ENCODE measurements around the gene DNAAF5. TPM values are rescaled to one million over a fixed set of nuclear protein-coding genes. Genes with fewer than 3 reads are reported as not detected.
A peak's percentile ranks its signal among the peaks of the same experiment; 100 is the strongest.

Gene DNAAF5
- total RNA-seq, 4 donors from 2014 or later: 26.7 to 34.4 (median 29.0) TPM

DNA sequence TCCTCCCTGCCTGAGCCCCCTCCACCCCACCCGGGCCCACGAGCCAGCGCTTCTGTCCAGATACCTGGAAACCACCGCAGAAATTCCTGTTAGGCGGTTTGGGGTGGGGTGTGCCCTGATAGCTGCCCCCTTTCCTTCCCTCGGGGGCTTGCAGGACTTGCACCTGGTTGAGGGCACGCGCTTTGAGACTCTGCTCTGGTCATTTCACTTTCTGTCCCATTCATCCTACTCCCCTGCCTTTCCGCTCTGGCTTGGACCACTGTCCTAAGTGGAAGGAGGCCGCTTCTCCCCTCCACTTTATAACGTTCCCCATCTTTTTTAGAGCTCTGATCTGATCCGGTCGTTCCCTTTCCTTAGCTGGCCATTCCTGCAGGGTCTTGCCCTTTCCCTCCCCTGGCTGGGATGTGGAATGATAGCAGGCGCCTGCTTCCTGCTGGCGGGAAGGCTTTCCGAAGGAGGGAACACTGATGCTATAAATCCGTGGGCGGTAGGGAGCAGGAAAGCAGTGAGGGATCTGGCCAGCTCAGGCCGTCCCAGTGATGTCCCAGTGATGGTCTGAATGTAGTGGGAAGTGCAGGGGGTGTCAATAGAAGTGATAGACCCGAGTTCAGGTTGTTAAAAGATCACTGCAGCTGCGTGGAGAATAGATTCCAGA, 1.4 kb downstream of the DNAAF5 start:
- no peak for TF ChIP-seq POLR2AphosphoS5 (IDR thresholded peaks at IDR 0.05)
- no peak for TF ChIP-seq EP300 (IDR thresholded peaks at IDR 0.05)
- TF ChIP-seq, protein P1, sequence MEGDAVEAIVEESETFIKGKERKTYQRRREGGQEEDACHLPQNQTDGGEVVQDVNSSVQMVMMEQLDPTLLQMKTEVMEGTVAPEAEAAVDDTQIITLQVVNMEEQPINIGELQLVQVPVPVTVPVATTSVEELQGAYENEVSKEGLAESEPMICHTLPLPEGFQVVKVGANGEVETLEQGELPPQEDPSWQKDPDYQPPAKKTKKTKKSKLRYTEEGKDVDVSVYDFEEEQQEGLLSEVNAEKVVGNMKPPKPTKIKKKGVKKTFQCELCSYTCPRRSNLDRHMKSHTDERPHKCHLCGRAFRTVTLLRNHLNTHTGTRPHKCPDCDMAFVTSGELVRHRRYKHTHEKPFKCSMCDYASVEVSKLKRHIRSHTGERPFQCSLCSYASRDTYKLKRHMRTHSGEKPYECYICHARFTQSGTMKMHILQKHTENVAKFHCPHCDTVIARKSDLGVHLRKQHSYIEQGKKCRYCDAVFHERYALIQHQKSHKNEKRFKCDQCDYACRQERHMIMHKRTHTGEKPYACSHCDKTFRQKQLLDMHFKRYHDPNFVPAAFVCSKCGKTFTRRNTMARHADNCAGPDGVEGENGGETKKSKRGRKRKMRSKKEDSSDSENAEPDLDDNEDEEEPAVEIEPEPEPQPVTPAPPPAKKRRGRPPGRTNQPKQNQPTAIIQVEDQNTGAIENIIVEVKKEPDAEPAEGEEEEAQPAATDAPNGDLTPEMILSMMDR (IDR thresholded peaks at IDR 0.05): no peak
- TF ChIP-seq POLR2A (IDR thresholded peaks at IDR 0.05): no peak
- 34% methylated on average over 21 of the region's 21 CpGs for WGBS
- Histone ChIP-seq H3K9me3 (no peaks in the 10 kb centered on the region), H3K36me3 (peaks cover 28% of the 10 kb centered on the region), H3K4me1 (peaks cover 32% of the 10 kb centered on the region), H3K4me3 (peak overlapping the region; percentile 69), H3K27ac (no peak overlapping the region), H3K27me3 (no peaks in the 10 kb centered on the region)
- peak in 1 of 2 donors; percentile 58 for DNase-seq (ENCODE audit: low spot score in 2 of 2)

DNA sequence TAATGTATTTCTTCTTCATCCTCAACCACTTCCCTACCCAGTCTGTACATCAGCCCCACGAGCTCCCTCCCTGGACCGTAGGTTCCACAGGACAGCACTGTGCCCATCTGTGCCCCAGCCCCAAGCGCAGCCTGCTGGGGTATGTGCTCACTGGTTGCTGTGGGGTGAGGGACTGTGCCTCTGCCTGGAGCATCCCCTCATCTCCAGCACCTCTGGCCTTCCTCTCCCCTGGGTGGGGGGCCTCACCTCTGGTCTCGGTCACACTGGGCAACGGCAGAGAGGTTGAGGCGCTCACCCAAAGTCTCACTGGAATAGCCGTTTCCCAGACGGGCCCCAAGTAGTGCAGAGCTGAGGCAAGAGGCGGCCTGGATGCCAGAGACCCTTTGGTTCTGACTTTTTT, 2.1 kb downstream of the DNAAF5 start:
- Histone ChIP-seq H3K36me3 (peaks cover 28% of the 10 kb centered on the region), H3K27ac (no peak overlapping the region), H3K4me1 (peaks cover 32% of the 10 kb centered on the region), H3K9me3 (no peaks in the 10 kb centered on the region), H3K27me3 (no peaks in the 10 kb centered on the region), H3K4me3 (no peak overlapping the region)
- TF ChIP-seq POLR2AphosphoS5 (IDR thresholded peaks at IDR 0.05) (no peak), EP300 (IDR thresholded peaks at IDR 0.05) (no peak), POLR2A (IDR thresholded peaks at IDR 0.05) (no peak)
- TF ChIP-seq, protein P1 (IDR thresholded peaks at IDR 0.05): no peak
- 89% methylated on average over 7 of the region's 9 CpGs for WGBS
- DNase-seq (ENCODE audit: low spot score in 2 of 2): peak; percentile 47 to 61

DNA sequence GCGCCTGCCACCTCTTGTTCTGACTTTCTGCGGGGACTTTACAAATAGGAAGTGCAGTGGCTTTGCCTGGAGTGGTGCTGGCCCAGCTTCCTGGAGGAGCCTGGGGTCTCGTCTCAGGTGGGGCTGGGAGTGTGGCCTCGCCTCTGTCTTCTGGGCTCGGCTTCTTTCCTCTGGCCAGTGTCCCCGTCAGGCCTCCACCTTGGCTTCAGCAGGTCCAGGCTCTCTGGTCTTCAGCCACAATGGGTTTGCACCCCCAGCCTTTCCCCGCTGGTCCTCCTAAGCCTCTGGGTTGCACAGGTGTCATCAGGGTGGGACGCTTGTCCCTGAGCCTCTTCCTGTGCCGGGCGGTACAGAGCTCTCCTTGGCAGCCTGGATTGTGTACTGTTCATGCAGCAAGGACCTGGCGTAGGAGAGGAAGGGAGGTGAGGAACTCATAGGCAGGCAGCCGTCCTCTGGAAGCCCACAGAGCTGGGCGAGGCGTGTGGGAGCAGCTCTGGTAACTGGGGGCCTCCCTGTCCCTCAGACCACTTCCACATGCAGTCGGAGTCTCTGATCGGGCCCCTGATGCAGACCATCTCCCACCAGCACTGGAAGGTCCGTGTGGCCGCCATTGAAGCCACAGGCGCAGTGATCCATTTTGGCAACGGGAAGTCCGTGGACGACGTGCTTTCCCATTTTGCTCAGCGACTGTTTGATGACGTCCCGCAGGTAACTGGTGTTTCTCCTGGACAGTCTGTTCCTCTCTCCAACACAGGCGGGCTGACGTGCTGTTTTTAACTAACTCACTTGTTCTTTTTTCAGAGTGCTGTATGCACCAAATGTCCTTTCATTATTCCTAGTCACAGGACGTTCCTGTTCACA, 2.9 kb downstream of the DNAAF5 start:
- peaks cover 28% of the 10 kb centered on the region for H3K36me3 ChIP-seq
- no peak overlapping the region for H3K4me3 ChIP-seq
- 87% methylated on average over 21 of the region's 29 CpGs for WGBS
- H3K9me3 ChIP-seq: no peaks in the 10 kb centered on the region
- no peaks in the 10 kb centered on the region for H3K27me3 ChIP-seq
- TF ChIP-seq POLR2AphosphoS5 (IDR thresholded peaks at IDR 0.05) (no peak), POLR2A (IDR thresholded peaks at IDR 0.05) (no peak), EP300 (IDR thresholded peaks at IDR 0.05) (no peak)
- TF ChIP-seq, protein P1 (IDR thresholded peaks at IDR 0.05): no peak
- peaks cover 32% of the 10 kb centered on the region for H3K4me1 ChIP-seq
- H3K27ac ChIP-seq: no peak overlapping the region
- peak in 1 of 2 donors; percentile 41 for DNase-seq (ENCODE audit: low spot score in 2 of 2)

GRCh38 chr7:730501-731439, 4.3 kb downstream of the DNAAF5 start:
- peak in 1 of 2 donors; percentile 34 for DNase-seq (ENCODE audit: low spot score in 2 of 2)
- peaks cover 26% of the 10 kb centered on the region for H3K4me1 ChIP-seq
- H3K27me3 ChIP-seq: no peaks in the 10 kb centered on the region
- H3K27ac ChIP-seq: no peak overlapping the region
- H3K36me3 ChIP-seq: peaks cover 34% of the 10 kb centered on the region
- H3K4me3 ChIP-seq: no peak overlapping the region
- 79% methylated on average over 17 of the region's 23 CpGs for WGBS
- TF ChIP-seq POLR2AphosphoS5 (IDR thresholded peaks at IDR 0.05): no peak
- no peak for TF ChIP-seq EP300 (IDR thresholded peaks at IDR 0.05)
- TF ChIP-seq, protein P1 (IDR thresholded peaks at IDR 0.05): no peak
- no peak for TF ChIP-seq POLR2A (IDR thresholded peaks at IDR 0.05)
- no peaks in the 10 kb centered on the region for H3K9me3 ChIP-seq

Data from suprapubic skin (tissue), 4 donors.